Measurements from ENCODE around the gene QSOX2. TPM values are rescaled to one million over a fixed set of nuclear protein-coding genes. Genes with fewer than 3 reads are reported as not detected.
"Not testable (repeated sequence)": the region's sequence is repeated elsewhere in the genome, so short reads cannot be mapped to it uniquely, and the experiment has no call there.

The QSOX2 gene
- total RNA-seq, 4 donors from 2014 or later: 3.4 to 7.2 (median 5.2) TPM

- H3K27ac ChIP-seq: no peak overlapping the region
- no peaks in the 10 kb centered on the region for H3K9me3 ChIP-seq
- WGBS, 2 donors (ENCODE audit: low coverage in 1 of 2): 50 to 100% methylated on average over 1 to 2 of the region's 2 CpGs
- no peak for TF ChIP-seq EP300 (IDR thresholded peaks at IDR 0.05)
- no peak for TF ChIP-seq POLR2AphosphoS5 (IDR thresholded peaks at IDR 0.05)
- no peak for TF ChIP-seq POLR2A (IDR thresholded peaks at IDR 0.05)
- TF ChIP-seq CTCF (IDR thresholded peaks at IDR 0.05): no peak
- H3K36me3 ChIP-seq: peaks cover 0 to 26% of the 10 kb centered on the region in 2 donors
- ATAC-seq: no peak
- no peaks in the 10 kb centered on the region for H3K27me3 ChIP-seq
- peaks cover 3 to 44% (median 7%) of the 10 kb centered on the region in 3 donors for H3K4me1 ChIP-seq
- H3K4me3 ChIP-seq: no peak overlapping the region
Measured at GRCh38 chr9:136239983-136240330, 5.7 kb downstream of the QSOX2 start.

GRCh38 chr9:136239135-136239982, 6.3 kb downstream of the QSOX2 start:
- no peak overlapping the region for H3K27ac ChIP-seq
- 53 to 60% methylated on average over 5 to 6 of the region's 25 CpGs for whole genome bisulfite sequencing, 2 donors (ENCODE audit: low coverage in 1 of 2)
- no peak for TF ChIP-seq POLR2A (IDR thresholded peaks at IDR 0.05)
- TF ChIP-seq EP300 (IDR thresholded peaks at IDR 0.05): no peak
- TF ChIP-seq POLR2AphosphoS5 (IDR thresholded peaks at IDR 0.05): no peak
- no peak for TF ChIP-seq CTCF (IDR thresholded peaks at IDR 0.05)
- no peaks in the 10 kb centered on the region for H3K9me3 ChIP-seq
- no peaks in the 10 kb centered on the region for H3K27me3 ChIP-seq
- peaks cover 0 to 38% (median 1%) of the 10 kb centered on the region in 3 donors for H3K4me1 ChIP-seq
- H3K36me3 ChIP-seq: peaks cover 0 to 32% of the 10 kb centered on the region in 2 donors
- ATAC-seq: peak; percentile 34
- H3K4me3 ChIP-seq: no peak overlapping the region

GRCh38 chr9:136238342-136238732, 7.3 kb downstream of the QSOX2 start:
- no peak overlapping the region for H3K27ac ChIP-seq
- peaks cover 0 to 41% of the 10 kb centered on the region in 2 donors for H3K36me3 ChIP-seq
- no peak for ATAC-seq
- peaks cover 0 to 28% (median 0%) of the 10 kb centered on the region in 3 donors for H3K4me1 ChIP-seq
- H3K9me3 ChIP-seq: no peaks in the 10 kb centered on the region
- no peak overlapping the region for H3K4me3 ChIP-seq
- H3K27me3 ChIP-seq: no peaks in the 10 kb centered on the region
- 64 to 80% methylated on average over 3 to 4 of the region's 12 CpGs for WGBS, 2 donors (ENCODE audit: low coverage in 1 of 2)
- TF ChIP-seq CTCF (IDR thresholded peaks at IDR 0.05): no peak

- TF ChIP-seq CTCF (IDR thresholded peaks at IDR 0.05): no peak
- no peak for TF ChIP-seq POLR2AphosphoS5 (IDR thresholded peaks at IDR 0.05)
- TF ChIP-seq POLR2A (IDR thresholded peaks at IDR 0.05): no peak
- TF ChIP-seq EP300 (IDR thresholded peaks at IDR 0.05): no peak
- Histone ChIP-seq H3K4me3 (no peak overlapping the region), H3K27ac (no peak overlapping the region), H3K27me3 (no peaks in the 10 kb centered on the region), H3K9me3 (no peaks in the 10 kb centered on the region), H3K36me3 (peaks cover 0 to 43% of the 10 kb centered on the region in 2 donors), H3K4me1 (peaks cover 0 to 21% (median 0%) of the 10 kb centered on the region in 3 donors)
- 87 to 96% methylated on average over 5 to 6 of the region's 32 CpGs for WGBS, 2 donors (ENCODE audit: low coverage in 1 of 2)
- no peak for ATAC-seq
Measured at GRCh38 chr9:136237486-136238341, 7.9 kb downstream of the QSOX2 start.

GRCh38 chr9:136236471-136237410, 8.9 kb downstream of the QSOX2 start:
- not testable (repeated sequence) for H3K9me3 ChIP-seq, ATAC-seq, H3K4me3 ChIP-seq, H3K27me3 ChIP-seq, H3K27ac ChIP-seq
- Histone ChIP-seq H3K36me3 (peaks cover 0 to 44% of the 10 kb centered on the region in 2 donors), H3K4me1 (peaks cover 0 to 19% (median 0%) of the 10 kb centered on the region in 3 donors)
- 95 to 97% methylated on average over 7 to 12 of the region's 43 CpGs for WGBS, 2 donors (ENCODE audit: low coverage in 1 of 2)
